WTC11 (cell line): ENCODE measurements around the gene RHBG.

Experiments used
- CBFB ChIP-seq: sonication (generic); formaldehyde crosslinking; IDR thresholded peaks from 2 replicates; pipeline ENCODE4 v1.8.1; 2022; ENCODE audit warnings: mild to moderate bottlenecking, low read depth, missing genetic modification reagents
- CTCF ChIP-seq: fragments of 200-600 bp; IDR thresholded peaks from 2 replicates; pipeline ENCODE4 v1.8.0; 2022; ENCODE audit warnings: antibody characterized with exemption
- E2F1 ChIP-seq: sonication (generic); formaldehyde crosslinking; IDR thresholded peaks from 2 replicates; pipeline ENCODE4 v1.8.0; 2022; ENCODE audit warnings: mild to moderate bottlenecking, missing genetic modification reagents
- ESRRA ChIP-seq: sonication (generic); formaldehyde crosslinking; IDR thresholded peaks from 2 replicates; pipeline ENCODE4 v1.8.1; 2022; ENCODE audit warnings: mild to moderate bottlenecking, missing genetic modification reagents, borderline replicate concordance
- IRF2 ChIP-seq: sonication (generic); formaldehyde crosslinking; IDR thresholded peaks from 2 replicates; pipeline ENCODE4 v1.8.0; 2022; ENCODE audit warnings: low read depth, missing genetic modification reagents, borderline replicate concordance
- NFE2L1 ChIP-seq: sonication (generic); formaldehyde crosslinking; IDR thresholded peaks from 2 replicates; pipeline ENCODE4 v1.8.1; 2023; ENCODE audit warnings: missing genetic modification reagents
- NFYB ChIP-seq: sonication (generic); formaldehyde crosslinking; conservative IDR thresholded peaks from 2 replicates; pipeline ENCODE4 v1.8.0; 2022; ENCODE audit warnings: low read depth, missing genetic modification reagents
- PREB ChIP-seq: sonication (generic); formaldehyde crosslinking; IDR thresholded peaks from 2 replicates; pipeline ENCODE4 v1.8.1; 2022; ENCODE audit warnings: mild to moderate bottlenecking, missing genetic modification reagents, moderate library complexity, borderline replicate concordance
- TP53 ChIP-seq: sonication (generic); formaldehyde crosslinking; IDR thresholded peaks from 2 replicates; pipeline ENCODE4 v1.8.1; 2023; ENCODE audit warnings: mild to moderate bottlenecking, missing genetic modification reagents
- USF1 ChIP-seq: sonication (generic); formaldehyde crosslinking; IDR thresholded peaks from 2 replicates; pipeline ENCODE4 v1.8.0; 2022; ENCODE audit warnings: mild to moderate bottlenecking, missing genetic modification reagents
- ZBTB21 ChIP-seq: sonication (generic); formaldehyde crosslinking; IDR thresholded peaks from 2 replicates; pipeline ENCODE4 v1.8.1; 2023; ENCODE audit warnings: mild to moderate bottlenecking, missing genetic modification reagents, borderline replicate concordance

- TF ChIP-seq CTCF (no peak), NFYB (CRISPR knock-in tag) (no peak), IRF2 (no peak), TP53 (no peak), ZBTB21 (CRISPR knock-in tag) (no peak), CBFB (CRISPR knock-in tag) (no peak), PREB (CRISPR knock-in tag) (no peak), NFE2L1 (CRISPR knock-in tag) (peak; percentile 30; the same call in 1 of the 2 replicates), ESRRA (CRISPR knock-in tag) (no peak), E2F1 (CRISPR knock-in tag) (no peak), USF1 (CRISPR knock-in tag) (no peak)
These were observed 30.5 kb downstream of the RHBG start for GRCh38 chr1:156399355-156400125.
